ENCODE measurements around the gene SPG11. TPM values are rescaled to one million over a fixed set of nuclear protein-coding genes. Genes with fewer than 3 reads are reported as not detected.
A peak's percentile ranks its signal among the peaks of the same experiment; 100 is the strongest.

SPG11 gene
- total and polyA plus RNA-seq, 2 of the 13 experiments (the other 11 are each of a cell fraction or from before 2014, with no cell fraction given) = 31.5 to 40.7 TPM

GRCh38 chr15:44663410-44664308 is at the start of gene SPG11 (continued):
- TF ChIP-seq, protein P1, sequence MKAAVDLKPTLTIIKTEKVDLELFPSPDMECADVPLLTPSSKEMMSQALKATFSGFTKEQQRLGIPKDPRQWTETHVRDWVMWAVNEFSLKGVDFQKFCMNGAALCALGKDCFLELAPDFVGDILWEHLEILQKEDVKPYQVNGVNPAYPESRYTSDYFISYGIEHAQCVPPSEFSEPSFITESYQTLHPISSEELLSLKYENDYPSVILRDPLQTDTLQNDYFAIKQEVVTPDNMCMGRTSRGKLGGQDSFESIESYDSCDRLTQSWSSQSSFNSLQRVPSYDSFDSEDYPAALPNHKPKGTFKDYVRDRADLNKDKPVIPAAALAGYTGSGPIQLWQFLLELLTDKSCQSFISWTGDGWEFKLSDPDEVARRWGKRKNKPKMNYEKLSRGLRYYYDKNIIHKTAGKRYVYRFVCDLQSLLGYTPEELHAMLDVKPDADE (CRISPR knock-in tag; IDR thresholded peaks at IDR 0.05) = peak; percentile 93; the same call in 1 of the 2 replicates
- TF ChIP-seq ZNF446 (CRISPR knock-in tag; IDR thresholded peaks at IDR 0.05) (0 out of 2 replicates have a peak, but pooled peaks have one; percentile 67), ZBTB46 (CRISPR knock-in tag; IDR thresholded peaks at IDR 0.05; ENCODE audit: borderline replicate concordance) (no peak), MED1 (CRISPR knock-in tag; IDR thresholded peaks at IDR 0.05) (peak; percentile 78), ZMYM2 (CRISPR knock-in tag; IDR thresholded peaks at IDR 0.05) (peak; percentile 34; the same call in 1 of the 2 replicates), ZNF180 (CRISPR knock-in tag; IDR thresholded peaks at IDR 0.05; ENCODE audit: borderline replicate concordance, low read depth) (no peak), ZFAT (CRISPR knock-in tag; conservative IDR thresholded peaks at IDR 0.05) (peak; percentile 91), EED (CRISPR knock-in tag; IDR thresholded peaks at IDR 0.05) (peak; percentile 71), ZNF230 (CRISPR knock-in tag; IDR thresholded peaks at IDR 0.05) (0 out of 2 replicates have a peak, but pooled peaks have one; percentile 32), ZBTB49 (CRISPR knock-in tag; IDR thresholded peaks at IDR 0.05; ENCODE audit: borderline replicate concordance) (0 out of 2 replicates have a peak, but pooled peaks have one; percentile 19), ZNF740 (CRISPR knock-in tag; IDR thresholded peaks at IDR 0.05) (peak; percentile 70; the same call in 1 of the 2 replicates), TAF1 (CRISPR knock-in tag; IDR thresholded peaks at IDR 0.05) (peak; percentile 97), FOXA3 (CRISPR knock-in tag; IDR thresholded peaks at IDR 0.05) (peak; percentile 50), FIP1L1 (IDR thresholded peaks at IDR 0.05; ENCODE audit: borderline replicate concordance, insufficient read depth, low read depth, low read length) (no peak), MZF1 (CRISPR knock-in tag; IDR thresholded peaks at IDR 0.05; ENCODE audit: borderline replicate concordance) (no peak), XRCC5 (optimal IDR thresholded peaks at IDR 0.05; ENCODE audit: low read length) (peak; percentile 89), FOSL1 (CRISPR knock-in tag; IDR thresholded peaks at IDR 0.05; ENCODE audit: borderline replicate concordance) (no peak), ZNF251 (CRISPR knock-in tag; IDR thresholded peaks at IDR 0.05) (no peak), GTF2F1 (IDR thresholded peaks at IDR 0.05; ENCODE audit: low read length) (no peak)
- TF ChIP-seq, protein P2, sequence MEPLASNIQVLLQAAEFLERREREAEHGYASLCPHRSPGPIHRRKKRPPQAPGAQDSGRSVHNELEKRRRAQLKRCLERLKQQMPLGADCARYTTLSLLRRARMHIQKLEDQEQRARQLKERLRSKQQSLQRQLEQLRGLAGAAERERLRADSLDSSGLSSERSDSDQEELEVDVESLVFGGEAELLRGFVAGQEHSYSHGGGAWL (CRISPR knock-in tag; IDR thresholded peaks at IDR 0.05) = peak; percentile 87
- TF ChIP-seq, protein P3, sequence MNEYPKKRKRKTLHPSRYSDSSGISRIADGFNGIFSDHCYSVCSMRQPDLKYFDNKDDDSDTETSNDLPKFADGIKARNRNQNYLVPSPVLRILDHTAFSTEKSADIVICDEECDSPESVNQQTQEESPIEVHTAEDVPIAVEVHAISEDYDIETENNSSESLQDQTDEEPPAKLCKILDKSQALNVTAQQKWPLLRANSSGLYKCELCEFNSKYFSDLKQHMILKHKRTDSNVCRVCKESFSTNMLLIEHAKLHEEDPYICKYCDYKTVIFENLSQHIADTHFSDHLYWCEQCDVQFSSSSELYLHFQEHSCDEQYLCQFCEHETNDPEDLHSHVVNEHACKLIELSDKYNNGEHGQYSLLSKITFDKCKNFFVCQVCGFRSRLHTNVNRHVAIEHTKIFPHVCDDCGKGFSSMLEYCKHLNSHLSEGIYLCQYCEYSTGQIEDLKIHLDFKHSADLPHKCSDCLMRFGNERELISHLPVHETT (CRISPR knock-in tag; conservative IDR thresholded peaks at IDR 0.05) = no peak; the same call in none of the 2 replicates
